Measurements from ENCODE around the gene CCNL2.
A peak's percentile ranks its signal among the peaks of the same experiment; 100 is the strongest.

CCNL2 gene

DNA sequence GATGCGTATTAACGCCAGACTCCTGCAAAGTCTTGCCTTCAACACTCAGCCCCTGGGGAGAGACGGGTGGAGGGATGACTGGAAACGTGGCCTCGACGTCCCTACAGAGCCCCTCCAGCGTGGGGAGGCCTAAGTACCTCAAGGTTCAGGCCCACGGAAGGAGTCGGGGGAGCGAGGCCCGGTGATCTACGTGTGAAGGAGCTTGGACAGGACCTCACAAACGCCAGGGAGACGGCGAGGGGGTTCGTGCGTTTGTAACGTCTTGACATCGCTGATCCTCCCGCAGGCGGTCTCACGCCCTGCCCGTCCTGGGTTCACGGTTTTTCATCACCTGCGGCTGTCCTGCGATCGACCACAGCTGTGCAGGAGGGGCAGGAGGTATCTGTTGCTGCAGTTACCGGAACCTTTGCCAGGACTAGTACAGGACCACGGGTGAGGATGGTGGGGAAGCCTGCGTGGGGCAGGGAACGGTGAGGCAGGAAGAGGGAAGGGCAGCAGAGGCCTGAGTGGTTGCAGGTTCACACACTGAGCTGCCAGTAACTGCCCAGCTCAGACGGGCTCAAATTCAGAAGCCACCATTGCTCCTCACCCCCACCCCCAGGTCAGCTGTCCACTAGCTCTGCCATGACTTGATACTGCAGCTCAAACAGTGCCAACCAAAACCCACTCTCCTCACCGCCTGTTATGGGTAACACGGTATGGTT lies 889 bp upstream of the CCNL2 start (continued):
- TF ChIP-seq ZNF394 (tag by site-specific recombination; IDR thresholded peaks at IDR 0.05; ENCODE audit: borderline replicate concordance) (no peak), SCRT2 (tag by site-specific recombination; IDR thresholded peaks at IDR 0.05) (peak; percentile 96), ZNF670 (tag by site-specific recombination; IDR thresholded peaks at IDR 0.05; ENCODE audit: low read depth) (no peak), ZNF133 (tag by site-specific recombination; IDR thresholded peaks at IDR 0.05) (no peak), ZNF76 (tag by site-specific recombination; IDR thresholded peaks at IDR 0.05; ENCODE audit: borderline replicate concordance, low read depth) (no peak), REPIN1 (tag by site-specific recombination; IDR thresholded peaks at IDR 0.05; ENCODE audit: low read depth) (no peak), ZNF341 (tag by site-specific recombination; IDR thresholded peaks at IDR 0.05; ENCODE audit: low read depth) (peak; percentile 62), ZNF121 (tag by site-specific recombination; IDR thresholded peaks at IDR 0.05) (no peak), ZNF202 (tag by site-specific recombination; IDR thresholded peaks at IDR 0.05; ENCODE audit: borderline replicate concordance) (no peak), ZBTB21 (tag by site-specific recombination; IDR thresholded peaks at IDR 0.05) (no peak), ZFP69B (tag by site-specific recombination; IDR thresholded peaks at IDR 0.05) (no peak; the same call in 1 of the 2 replicates), ZNF830 (tag by site-specific recombination; IDR thresholded peaks at IDR 0.05; ENCODE audit: low read depth) (no peak), ZNF221 (tag by site-specific recombination; IDR thresholded peaks at IDR 0.05; ENCODE audit: borderline replicate concordance) (no peak), KLF7 (tag by site-specific recombination; IDR thresholded peaks at IDR 0.05; ENCODE audit: borderline replicate concordance) (0 out of 2 replicates have a peak, but pooled peaks have one; percentile 27), ZNF768 (tag by site-specific recombination; IDR thresholded peaks at IDR 0.05) (no peak), ZNF510 (tag by site-specific recombination; IDR thresholded peaks at IDR 0.05; ENCODE audit: insufficient replicate concordance) (no peak), SALL2 (tag by site-specific recombination; IDR thresholded peaks at IDR 0.05; ENCODE audit: borderline replicate concordance) (no peak), ZBTB17 (tag by site-specific recombination; IDR thresholded peaks at IDR 0.05) (peak; percentile 70; the same call in 1 of the 2 replicates), ZNF362 (tag by site-specific recombination; IDR thresholded peaks at IDR 0.05) (no peak), ZNF626 (tag by site-specific recombination; IDR thresholded peaks at IDR 0.05) (no peak), IKZF3 (tag by site-specific recombination; IDR thresholded peaks at IDR 0.05) (no peak), GLI4 (tag by site-specific recombination; IDR thresholded peaks at IDR 0.05) (no peak), ZNF292 (tag by site-specific recombination; IDR thresholded peaks at IDR 0.05; ENCODE audit: borderline replicate concordance, low read depth) (no peak), KLF9 (tag by site-specific recombination; IDR thresholded peaks at IDR 0.05; ENCODE audit: low read depth) (no peak)
- TF ChIP-seq, protein P1, sequence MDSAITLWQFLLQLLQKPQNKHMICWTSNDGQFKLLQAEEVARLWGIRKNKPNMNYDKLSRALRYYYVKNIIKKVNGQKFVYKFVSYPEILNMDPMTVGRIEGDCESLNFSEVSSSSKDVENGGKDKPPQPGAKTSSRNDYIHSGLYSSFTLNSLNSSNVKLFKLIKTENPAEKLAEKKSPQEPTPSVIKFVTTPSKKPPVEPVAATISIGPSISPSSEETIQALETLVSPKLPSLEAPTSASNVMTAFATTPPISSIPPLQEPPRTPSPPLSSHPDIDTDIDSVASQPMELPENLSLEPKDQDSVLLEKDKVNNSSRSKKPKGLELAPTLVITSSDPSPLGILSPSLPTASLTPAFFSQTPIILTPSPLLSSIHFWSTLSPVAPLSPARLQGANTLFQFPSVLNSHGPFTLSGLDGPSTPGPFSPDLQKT (IDR thresholded peaks at IDR 0.05; ENCODE audit: borderline replicate concordance, low read depth, low read length) = no peak
- TF ChIP-seq, protein P2, sequence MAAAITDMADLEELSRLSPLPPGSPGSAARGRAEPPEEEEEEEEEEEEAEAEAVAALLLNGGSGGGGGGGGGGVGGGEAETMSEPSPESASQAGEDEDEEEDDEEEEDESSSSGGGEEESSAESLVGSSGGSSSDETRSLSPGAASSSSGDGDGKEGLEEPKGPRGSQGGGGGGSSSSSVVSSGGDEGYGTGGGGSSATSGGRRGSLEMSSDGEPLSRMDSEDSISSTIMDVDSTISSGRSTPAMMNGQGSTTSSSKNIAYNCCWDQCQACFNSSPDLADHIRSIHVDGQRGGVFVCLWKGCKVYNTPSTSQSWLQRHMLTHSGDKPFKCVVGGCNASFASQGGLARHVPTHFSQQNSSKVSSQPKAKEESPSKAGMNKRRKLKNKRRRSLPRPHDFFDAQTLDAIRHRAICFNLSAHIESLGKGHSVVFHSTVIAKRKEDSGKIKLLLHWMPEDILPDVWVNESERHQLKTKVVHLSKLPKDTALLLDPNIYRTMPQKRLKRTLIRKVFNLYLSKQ (tag by site-specific recombination; IDR thresholded peaks at IDR 0.05; ENCODE audit: borderline replicate concordance) = no peak
- TF ChIP-seq, protein P3, sequence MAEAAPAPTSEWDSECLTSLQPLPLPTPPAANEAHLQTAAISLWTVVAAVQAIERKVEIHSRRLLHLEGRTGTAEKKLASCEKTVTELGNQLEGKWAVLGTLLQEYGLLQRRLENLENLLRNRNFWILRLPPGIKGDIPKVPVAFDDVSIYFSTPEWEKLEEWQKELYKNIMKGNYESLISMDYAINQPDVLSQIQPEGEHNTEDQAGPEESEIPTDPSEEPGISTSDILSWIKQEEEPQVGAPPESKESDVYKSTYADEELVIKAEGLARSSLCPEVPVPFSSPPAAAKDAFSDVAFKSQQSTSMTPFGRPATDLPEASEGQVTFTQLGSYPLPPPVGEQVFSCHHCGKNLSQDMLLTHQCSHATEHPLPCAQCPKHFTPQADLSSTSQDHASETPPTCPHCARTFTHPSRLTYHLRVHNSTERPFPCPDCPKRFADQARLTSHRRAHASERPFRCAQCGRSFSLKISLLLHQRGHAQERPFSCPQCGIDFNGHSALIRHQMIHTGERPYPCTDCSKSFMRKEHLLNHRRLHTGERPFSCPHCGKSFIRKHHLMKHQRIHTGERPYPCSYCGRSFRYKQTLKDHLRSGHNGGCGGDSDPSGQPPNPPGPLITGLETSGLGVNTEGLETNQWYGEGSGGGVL (tag by site-specific recombination; IDR thresholded peaks at IDR 0.05) = no peak
- TF ChIP-seq, protein P4, sequence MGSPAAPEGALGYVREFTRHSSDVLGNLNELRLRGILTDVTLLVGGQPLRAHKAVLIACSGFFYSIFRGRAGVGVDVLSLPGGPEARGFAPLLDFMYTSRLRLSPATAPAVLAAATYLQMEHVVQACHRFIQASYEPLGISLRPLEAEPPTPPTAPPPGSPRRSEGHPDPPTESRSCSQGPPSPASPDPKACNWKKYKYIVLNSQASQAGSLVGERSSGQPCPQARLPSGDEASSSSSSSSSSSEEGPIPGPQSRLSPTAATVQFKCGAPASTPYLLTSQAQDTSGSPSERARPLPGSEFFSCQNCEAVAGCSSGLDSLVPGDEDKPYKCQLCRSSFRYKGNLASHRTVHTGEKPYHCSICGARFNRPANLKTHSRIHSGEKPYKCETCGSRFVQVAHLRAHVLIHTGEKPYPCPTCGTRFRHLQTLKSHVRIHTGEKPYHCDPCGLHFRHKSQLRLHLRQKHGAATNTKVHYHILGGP (tag by site-specific recombination; IDR thresholded peaks at IDR 0.05) = no peak
- TF ChIP-seq, protein P5, sequence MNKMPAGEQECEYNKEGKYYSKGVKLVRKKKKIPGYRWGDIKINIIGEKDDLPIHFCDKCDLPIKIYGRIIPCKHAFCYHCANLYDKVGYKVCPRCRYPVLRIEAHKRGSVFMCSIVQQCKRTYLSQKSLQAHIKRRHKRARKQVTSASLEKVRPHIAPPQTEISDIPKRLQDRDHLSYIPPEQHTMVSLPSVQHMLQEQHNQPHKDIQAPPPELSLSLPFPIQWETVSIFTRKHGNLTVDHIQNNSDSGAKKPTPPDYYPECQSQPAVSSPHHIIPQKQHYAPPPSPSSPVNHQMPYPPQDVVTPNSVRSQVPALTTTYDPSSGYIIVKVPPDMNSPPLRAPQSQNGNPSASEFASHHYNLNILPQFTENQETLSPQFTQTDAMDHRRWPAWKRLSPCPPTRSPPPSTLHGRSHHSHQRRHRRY (tag by site-specific recombination; IDR thresholded peaks at IDR 0.05) = no peak
- TF ChIP-seq, protein P6, sequence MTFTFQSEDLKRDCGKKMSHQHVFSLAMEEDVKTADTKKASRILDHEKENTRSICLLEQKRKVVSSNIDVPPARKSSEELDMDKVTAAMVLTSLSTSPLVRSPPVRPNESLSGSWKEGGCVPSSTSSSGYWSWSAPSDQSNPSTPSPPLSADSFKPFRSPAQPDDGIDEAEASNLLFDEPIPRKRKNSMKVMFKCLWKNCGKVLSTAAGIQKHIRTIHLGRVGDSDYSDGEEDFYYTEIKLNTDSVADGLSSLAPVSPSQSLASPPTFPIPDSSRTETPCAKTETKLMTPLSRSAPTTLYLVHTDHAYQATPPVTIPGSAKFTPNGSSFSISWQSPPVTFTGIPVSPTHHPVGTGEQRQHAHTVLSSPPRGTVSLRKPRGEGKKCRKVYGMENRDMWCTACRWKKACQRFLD (tag by site-specific recombination; IDR thresholded peaks at IDR 0.05) = no peak
